Daoy (cell line): Measurements from ENCODE around the gene RASL10B. TPM values are rescaled to one million over a fixed set of nuclear protein-coding genes. Genes with fewer than 3 reads are reported as not detected.
"Not testable (repeated sequence)": the region's sequence is repeated elsewhere in the genome, so short reads cannot be mapped to it uniquely, and the experiment has no call there.

ENCODE experiments used
- DNase-seq: peaks from one replicate; pipeline ENCODE4 v3.0.0-alpha.2; 2015; ENCODE audit warnings: low read depth
- total RNA-seq: library from RNA; depleted of rRNA; stranded (reverse); fragments of >200 nt; shearing (Covaris generic); gene quantifications from 2 replicates; pipeline ENCODE4 v1.2.3, GENCODE V29; 2014; rRNA removed

The RASL10B gene, protein sequence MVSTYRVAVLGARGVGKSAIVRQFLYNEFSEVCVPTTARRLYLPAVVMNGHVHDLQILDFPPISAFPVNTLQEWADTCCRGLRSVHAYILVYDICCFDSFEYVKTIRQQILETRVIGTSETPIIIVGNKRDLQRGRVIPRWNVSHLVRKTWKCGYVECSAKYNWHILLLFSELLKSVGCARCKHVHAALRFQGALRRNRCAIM
- total RNA-seq, result 0.39 and 3.5 TPM in 2 replicates

DNA sequence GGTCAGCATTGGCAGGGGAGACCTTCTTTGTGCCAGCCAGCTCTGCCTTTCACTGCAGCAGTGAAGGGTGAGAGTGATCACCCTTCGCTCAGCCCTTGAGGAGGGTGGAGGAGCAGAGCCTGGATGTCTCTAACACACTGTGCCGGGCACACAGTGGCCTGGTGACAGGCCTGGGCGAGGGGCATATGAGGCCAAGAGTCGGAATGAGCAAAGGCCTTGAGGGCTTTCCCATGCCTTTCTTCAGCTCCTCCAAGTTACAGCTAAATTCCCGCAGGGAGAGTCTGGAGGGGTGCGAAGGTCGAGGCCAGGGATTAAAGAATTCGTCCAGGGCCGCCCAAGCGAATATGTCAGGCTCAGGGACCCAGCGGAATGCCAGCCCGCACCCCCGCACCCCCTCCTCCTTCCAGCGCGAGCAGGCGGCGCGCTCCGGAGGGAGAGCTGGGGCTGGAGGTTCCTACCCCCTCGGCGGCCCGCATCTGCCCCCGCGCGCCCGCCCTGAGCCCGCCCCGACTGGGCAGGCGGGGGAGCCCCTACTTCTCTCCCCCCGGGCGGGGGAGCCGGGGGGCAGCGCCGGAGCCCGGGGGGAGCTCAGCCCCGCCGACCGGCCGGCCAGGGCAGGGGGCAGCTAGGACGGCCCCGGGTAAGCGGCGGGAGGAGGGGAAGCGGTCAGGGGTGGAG, at the start of gene RASL10B:
TSS of gene RASL10B (plus strand) at position 401 of the 678 bp plus-strand sequence. CDS start 3,546 bp downstream, outside the sequence.
- peak; percentile 68 for DNase-seq

DNA sequence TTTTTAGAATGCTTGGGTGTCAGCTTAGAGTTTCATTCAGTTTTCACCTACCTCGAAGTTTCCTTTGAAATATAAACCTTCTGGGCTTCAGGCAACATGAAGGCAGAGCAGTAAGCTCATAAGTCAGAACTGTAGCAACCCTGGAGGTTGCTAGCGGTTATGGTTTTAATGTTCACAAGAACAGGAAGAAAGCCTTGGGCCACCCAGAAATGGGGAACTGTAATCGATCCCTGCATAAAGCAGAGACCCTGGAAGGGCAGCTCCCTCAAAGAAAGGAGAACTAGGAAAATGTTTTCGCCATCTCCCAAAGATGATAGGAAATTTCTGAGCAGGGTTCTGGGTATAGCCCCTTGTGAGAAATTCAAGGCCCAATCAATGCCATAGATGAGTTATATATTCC, 47.8 kb upstream of the RASL10B start:
- no peak for DNase-seq

GRCh38 chr17:35684055-35684802, 47.2 kb upstream of the RASL10B start:
- peak; percentile 19 for DNase-seq

- no peak for DNase-seq
Measured at GRCh38 chr17:35692512-35693210, 38.8 kb upstream of the RASL10B start.

DNA sequence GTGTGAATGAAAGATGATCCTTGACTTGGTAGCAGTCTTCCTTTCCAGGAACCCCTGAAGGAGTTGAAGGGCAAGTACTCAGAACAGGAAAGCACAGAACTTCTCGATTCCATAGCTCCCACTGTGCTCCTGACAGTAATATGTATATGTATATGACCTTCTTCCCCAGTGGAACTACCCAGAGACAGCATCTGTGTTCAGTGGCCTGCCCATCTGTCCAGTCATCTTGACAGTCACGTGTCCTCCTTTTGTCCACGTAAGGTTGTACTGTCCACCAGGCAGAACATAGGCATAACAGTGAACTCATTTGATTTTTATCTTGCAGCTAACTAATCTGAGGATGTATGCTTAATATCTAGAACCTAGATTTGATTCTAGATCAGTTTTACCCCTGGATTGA, 37.8 kb upstream of the RASL10B start:
- DNase-seq, result no peak

DNA sequence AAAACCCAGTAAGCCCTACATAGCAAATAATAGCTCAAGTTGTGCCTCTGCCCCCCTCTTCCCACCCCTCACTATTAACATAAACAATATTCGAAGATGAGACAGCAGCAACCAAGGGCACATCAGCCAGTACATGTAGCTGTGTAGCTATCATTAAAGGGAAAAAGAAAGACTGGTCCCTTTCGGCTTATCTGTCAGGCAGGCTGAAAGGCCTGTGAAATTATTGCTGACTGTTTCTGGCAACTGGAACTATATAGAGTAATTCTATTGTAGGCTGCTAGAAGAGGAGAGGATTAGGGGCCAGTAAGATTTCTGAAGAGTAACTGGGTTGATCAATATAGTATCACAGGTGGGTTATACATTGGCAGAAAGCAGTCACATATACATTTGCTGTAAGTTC, 36.5 kb upstream of the RASL10B start:
- no peak for DNase-seq

GRCh38 chr17:35695613-35696012, 35.8 kb upstream of the RASL10B start:
- DNase-seq, result no peak

- DNase-seq, result no peak
Measured at GRCh38 chr17:35698800-35699199, 32.6 kb upstream of the RASL10B start.

DNA sequence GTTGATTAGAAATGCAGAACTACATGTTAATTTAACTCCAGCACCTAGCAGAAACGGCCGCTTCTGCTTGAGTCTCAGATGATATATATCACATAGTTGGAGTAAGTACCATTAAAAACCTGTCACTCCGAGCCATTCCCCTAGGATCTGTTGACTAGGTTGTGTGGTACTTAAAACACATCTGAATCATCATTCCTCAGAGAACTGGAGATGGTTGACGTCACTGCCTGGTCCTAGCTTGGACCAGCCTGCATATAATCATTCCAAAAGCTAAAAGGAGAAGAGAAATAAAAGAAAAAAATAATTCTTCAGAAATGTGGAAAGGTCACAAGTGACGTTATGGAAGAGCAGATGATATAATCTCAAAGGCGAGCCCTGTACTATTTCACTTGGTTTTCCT, 31.3 kb upstream of the RASL10B start:
- no peak for DNase-seq

- DNase-seq, result no peak
Measured at GRCh38 chr17:35701491-35701890, 29.9 kb upstream of the RASL10B start.

- not testable (repeated sequence) for DNase-seq
Measured at GRCh38 chr17:35703308-35703707, 28.1 kb upstream of the RASL10B start.

GRCh38 chr17:35705230-35705629, 26.2 kb upstream of the RASL10B start:
- no peak for DNase-seq

DNA sequence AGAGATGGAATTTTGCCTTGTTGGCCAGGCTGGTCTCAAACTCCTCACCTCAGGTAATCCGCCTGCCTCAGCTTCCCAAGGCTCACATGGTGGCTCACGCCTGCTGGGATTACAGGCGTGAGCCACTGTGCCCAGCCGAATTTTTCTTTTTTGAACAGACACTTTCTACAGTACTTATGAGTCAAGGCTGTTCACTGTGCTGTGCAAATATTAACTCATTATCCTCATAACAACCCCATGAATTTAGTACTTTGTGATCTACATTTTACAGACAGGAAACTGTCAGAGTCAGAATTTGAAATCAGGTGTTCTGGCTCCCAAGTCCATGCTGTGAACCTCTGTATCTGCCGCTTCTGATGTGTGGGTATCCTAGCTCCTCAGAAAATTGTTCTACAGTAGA, 25.7 kb upstream of the RASL10B start:
- DNase-seq, result no peak

DNA sequence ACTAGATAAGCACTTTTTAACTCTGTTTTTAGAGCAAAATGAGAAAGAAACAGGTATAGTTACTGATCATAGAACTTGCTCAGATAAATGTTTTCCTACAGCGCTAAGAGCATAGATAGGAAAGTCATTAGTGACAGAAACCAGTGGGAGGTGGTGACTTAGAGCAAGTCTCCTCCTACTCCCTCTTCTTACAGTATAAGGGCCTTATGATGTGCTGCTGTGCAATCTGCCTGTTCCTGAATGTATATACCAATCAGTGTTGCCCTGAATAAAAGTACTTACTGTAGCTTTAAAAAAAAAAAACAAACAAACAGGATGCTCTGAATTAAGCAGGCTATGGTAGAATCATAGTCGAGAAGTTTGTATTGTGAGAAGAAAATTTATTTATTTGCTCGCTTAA, 23.3 kb upstream of the RASL10B start:
- no peak for DNase-seq

- no peak for DNase-seq
Measured at GRCh38 chr17:35708951-35709350, 22.5 kb upstream of the RASL10B start.

DNA sequence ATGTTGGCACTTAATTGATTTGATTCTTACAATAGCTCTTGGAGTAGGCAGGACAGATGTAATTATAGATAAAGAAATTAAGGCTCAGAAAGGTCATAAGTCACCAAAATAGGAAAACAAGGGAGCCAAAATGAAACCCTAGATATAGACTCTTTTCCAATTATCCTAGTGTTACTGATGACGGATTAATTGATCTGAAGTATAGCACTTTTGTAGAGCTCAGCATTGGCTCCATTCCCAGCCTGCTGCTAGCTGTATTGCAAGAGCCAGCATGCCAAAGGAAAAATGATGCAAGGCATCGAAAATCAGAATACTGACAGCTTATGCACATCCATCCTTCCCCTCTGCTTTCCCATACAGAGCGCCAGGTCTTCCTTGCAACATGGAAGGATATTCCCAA, 21.6 kb upstream of the RASL10B start:
- no peak for DNase-seq

DNA sequence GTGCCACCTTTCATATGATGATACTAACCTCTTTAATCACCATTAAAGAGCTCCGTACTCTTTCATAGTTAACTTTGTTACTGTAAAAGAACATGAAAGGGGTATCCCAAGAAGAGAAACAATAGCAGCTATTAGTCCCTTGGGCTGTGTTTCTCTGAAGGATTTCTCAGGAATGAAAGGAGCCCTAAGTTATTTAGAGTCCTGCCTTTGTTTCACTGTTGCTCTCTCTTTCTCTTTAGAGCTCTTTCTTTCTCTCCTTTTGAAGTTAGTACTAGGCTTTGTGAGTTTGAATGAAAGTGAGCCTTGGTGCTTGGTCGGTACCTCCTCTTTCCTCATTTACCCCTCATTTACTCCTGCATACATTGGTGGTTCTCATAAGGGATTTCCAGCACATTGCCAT, 20.5 kb upstream of the RASL10B start:
- DNase-seq, result no peak

DNA sequence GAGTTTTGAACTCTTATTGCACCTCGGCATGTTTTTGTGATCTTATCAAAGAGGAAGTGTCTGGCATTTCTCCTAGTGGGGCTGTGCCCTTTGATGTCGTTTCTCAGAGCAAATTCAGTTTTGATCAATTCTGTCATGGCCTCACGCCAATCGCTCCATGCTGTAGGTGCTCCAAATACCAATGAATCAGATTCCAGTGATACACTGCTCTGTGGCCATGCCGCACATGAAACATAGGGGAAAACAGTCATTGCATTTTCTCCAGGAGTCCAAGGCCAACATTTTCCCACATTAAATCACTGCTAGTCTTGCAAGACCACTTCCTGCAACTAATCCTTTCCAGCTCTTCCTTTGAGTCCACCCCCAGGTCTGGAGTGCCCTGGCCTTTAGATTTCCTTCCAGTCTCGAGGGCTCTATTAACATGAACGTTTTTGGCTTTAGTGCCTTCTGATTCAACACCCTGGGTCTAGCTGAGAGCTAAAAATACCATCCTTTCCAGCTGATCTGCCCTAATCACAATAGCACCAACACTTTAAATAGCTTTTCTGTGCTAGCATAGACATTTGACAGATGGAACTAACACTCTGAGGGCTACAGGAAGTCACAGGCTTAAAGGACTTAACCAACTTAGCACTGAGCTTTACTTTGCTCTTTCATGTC, 18.2 kb upstream of the RASL10B start:
- DNase-seq, result peak; percentile 42

GRCh38 chr17:35714988-35715387, 16.5 kb upstream of the RASL10B start:
- DNase-seq, result no peak

- DNase-seq, result no peak
Measured at GRCh38 chr17:35715416-35715815, 16.0 kb upstream of the RASL10B start.

- no peak for DNase-seq
Measured at GRCh38 chr17:35716173-35716572, 15.3 kb upstream of the RASL10B start.
